ENCODE measurements around the gene CEBPA.

The CEBPA gene

DNA sequence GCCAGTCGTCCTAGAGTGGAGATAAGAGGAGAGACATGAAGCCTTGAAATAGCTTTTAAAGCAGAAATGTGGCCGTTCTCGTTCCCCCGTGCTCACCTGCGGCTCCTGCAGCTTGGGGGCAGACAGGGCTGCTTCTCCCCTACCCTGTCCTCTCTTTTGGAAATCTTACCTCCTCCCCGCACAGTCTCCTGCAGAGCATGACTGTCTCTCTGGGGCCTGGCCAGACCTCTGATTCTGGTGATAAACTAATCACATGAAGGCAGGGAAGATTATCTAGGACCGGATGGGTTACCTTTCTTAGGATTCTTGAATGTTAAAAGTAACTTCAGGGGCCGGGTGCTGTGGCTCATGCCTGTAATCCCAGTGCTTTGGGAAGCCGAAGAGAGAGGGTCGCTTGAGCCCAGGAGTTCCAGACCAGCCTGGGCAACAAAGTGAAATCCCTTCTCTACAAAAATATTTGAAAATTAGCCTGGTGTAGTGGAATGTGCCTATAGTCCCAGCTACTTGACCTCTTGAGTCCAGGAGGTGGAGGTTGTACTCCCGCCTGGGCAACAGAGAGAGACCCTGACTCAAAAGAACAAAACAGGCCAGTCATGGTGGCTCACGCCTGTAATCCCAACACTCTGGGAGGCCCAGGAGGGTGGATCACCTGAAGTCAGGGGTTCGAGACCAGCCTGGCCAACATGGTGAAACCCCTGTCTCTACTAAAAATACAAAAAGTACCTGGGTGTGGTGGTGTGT lies 8.1 kb downstream of the CEBPA start:
- TF ChIP-seq, protein P1, sequence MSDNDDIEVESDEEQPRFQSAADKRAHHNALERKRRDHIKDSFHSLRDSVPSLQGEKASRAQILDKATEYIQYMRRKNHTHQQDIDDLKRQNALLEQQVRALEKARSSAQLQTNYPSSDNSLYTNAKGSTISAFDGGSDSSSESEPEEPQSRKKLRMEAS (IDR thresholded peaks at IDR 0.05): no peak
- TF ChIP-seq, protein P2, sequence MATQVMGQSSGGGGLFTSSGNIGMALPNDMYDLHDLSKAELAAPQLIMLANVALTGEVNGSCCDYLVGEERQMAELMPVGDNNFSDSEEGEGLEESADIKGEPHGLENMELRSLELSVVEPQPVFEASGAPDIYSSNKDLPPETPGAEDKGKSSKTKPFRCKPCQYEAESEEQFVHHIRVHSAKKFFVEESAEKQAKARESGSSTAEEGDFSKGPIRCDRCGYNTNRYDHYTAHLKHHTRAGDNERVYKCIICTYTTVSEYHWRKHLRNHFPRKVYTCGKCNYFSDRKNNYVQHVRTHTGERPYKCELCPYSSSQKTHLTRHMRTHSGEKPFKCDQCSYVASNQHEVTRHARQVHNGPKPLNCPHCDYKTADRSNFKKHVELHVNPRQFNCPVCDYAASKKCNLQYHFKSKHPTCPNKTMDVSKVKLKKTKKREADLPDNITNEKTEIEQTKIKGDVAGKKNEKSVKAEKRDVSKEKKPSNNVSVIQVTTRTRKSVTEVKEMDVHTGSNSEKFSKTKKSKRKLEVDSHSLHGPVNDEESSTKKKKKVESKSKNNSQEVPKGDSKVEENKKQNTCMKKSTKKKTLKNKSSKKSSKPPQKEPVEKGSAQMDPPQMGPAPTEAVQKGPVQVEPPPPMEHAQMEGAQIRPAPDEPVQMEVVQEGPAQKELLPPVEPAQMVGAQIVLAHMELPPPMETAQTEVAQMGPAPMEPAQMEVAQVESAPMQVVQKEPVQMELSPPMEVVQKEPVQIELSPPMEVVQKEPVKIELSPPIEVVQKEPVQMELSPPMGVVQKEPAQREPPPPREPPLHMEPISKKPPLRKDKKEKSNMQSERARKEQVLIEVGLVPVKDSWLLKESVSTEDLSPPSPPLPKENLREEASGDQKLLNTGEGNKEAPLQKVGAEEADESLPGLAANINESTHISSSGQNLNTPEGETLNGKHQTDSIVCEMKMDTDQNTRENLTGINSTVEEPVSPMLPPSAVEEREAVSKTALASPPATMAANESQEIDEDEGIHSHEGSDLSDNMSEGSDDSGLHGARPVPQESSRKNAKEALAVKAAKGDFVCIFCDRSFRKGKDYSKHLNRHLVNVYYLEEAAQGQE (IDR thresholded peaks at IDR 0.05; ENCODE audit: low read depth): no peak
- TF ChIP-seq TEAD4 (IDR thresholded peaks at IDR 0.05) (no peak), YY1 (IDR thresholded peaks at IDR 0.05; ENCODE audit: low read depth) (no peak), CEBPB (IDR thresholded peaks at IDR 0.05) (no peak), ZBTB7A (IDR thresholded peaks at IDR 0.05; ENCODE audit: low read depth) (no peak), CREB1 (IDR thresholded peaks at IDR 0.05; ENCODE audit: low read depth) (no peak), FOXM1 (IDR thresholded peaks at IDR 0.05; ENCODE audit: borderline replicate concordance, low read depth) (no peak), TCF12 (IDR thresholded peaks at IDR 0.05; ENCODE audit: low read depth) (no peak), EP300 (IDR thresholded peaks at IDR 0.05; ENCODE audit: borderline replicate concordance) (no peak), RAD21 (IDR thresholded peaks at IDR 0.05; ENCODE audit: low read depth) (no peak), NFIC (IDR thresholded peaks at IDR 0.05) (no peak), EGR1 (IDR thresholded peaks at IDR 0.05) (no peak), TAF1 (IDR thresholded peaks at IDR 0.05; ENCODE audit: low read depth) (no peak)
- TF ChIP-seq, protein P3, sequence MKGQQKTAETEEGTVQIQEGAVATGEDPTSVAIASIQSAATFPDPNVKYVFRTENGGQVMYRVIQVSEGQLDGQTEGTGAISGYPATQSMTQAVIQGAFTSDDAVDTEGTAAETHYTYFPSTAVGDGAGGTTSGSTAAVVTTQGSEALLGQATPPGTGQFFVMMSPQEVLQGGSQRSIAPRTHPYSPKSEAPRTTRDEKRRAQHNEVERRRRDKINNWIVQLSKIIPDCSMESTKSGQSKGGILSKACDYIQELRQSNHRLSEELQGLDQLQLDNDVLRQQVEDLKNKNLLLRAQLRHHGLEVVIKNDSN (IDR thresholded peaks at IDR 0.05): no peak

GRCh38 chr19:33293255-33294057 lies 8.9 kb downstream of the CEBPA start:
- TF ChIP-seq NFIC (IDR thresholded peaks at IDR 0.05) (0 out of 2 replicates have a peak, but pooled peaks have one; percentile 52), TCF12 (IDR thresholded peaks at IDR 0.05; ENCODE audit: low read depth) (no peak; the same call in 1 of the 2 replicates)
- TF ChIP-seq, protein P1 (IDR thresholded peaks at IDR 0.05): no peak

- TF ChIP-seq, protein P2 (IDR thresholded peaks at IDR 0.05; ENCODE audit: low read depth): no peak
- TF ChIP-seq EGR1 (IDR thresholded peaks at IDR 0.05): no peak
These were observed 9.6 kb downstream of the CEBPA start for GRCh38 chr19:33292595-33293254.

DNA sequence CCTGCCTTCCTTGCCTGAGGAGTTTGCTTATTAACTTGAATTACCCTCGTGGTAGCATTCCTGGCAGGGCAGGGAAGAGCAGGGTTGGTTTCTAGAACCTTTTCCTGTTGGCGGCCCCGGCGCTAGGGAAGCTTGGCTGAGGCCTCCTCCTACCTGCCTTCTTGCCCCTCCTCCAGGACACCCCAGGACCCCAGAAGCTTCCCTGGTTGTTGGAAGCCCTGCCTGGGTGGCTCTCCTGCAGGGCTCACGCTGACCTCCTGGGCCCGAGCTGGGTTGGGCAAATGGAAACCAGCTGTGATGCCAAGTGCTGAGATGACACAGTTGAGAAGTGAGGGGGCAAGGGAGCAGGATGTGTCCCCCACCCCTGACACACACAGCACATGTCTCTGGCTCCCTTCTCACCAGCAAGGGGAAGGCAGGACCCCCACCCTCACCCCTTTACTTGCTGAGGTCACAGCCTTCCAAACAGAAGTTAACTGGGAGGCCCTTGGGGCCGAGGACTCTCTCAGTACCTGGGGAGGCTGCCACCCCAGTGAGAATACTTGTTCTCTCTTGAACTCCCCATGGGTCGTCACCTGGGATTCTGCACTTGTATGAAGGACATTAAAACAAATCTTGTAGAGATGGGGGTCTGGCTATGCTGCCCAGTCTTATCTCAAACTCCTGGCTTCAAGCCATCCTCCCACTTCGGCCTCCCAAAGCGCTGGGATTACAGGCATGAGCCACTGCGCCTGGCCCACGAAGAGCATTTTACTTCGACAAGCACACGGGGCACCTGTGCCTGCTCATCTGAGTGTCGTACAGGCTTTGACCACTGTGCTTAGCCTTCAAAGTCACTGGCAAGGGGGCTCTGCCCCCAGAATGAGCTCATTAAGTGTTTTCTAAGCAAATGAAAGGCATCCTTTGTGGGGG lies 10.5 kb downstream of the CEBPA start:
- TF ChIP-seq CREB1 (IDR thresholded peaks at IDR 0.05; ENCODE audit: low read depth): no peak
- TF ChIP-seq EGR1 (IDR thresholded peaks at IDR 0.05): no peak
- TF ChIP-seq TCF12 (IDR thresholded peaks at IDR 0.05; ENCODE audit: low read depth): no peak
- no peak for TF ChIP-seq EP300 (IDR thresholded peaks at IDR 0.05; ENCODE audit: borderline replicate concordance)
- TF ChIP-seq, protein P3 (IDR thresholded peaks at IDR 0.05): no peak
- TF ChIP-seq, protein P1 (IDR thresholded peaks at IDR 0.05): no peak
- no peak for TF ChIP-seq RAD21 (IDR thresholded peaks at IDR 0.05; ENCODE audit: low read depth)
- no peak for TF ChIP-seq ZBTB7A (IDR thresholded peaks at IDR 0.05; ENCODE audit: low read depth)

All from Ishikawa (cell line).